B cell (primary cell): Measurements from ENCODE around the gene SHANK1. TPM values are rescaled to one million over a fixed set of nuclear protein-coding genes. Genes with fewer than 3 reads are reported as not detected.
A peak's percentile ranks its signal among the peaks of the same experiment; 100 is the strongest.

ENCODE experiments used
- ATAC-seq: fragments of 200-7000 bp; cut with Tn5 transposase; one replicate; pipeline ENCODE4 v1.10.0; 2021; ENCODE audit warnings: low read depth, mild to moderate bottlenecking, moderate number of reproducible peaks, moderate library complexity
- CTCF ChIA-PET: fragments of 350-600 bp; sonication (Branson Sonifier 250); formaldehyde crosslinking; loops from one replicate; lab custom pipeline; 2021; ENCODE audit warnings: antibody characterized with exemption, inconsistent platforms; lab: Charles Lee
- POLR2A ChIA-PET: fragments of 350-600 bp; sonication (Branson Sonifier 250); formaldehyde crosslinking; loops from one replicate; lab custom pipeline; 2021; ENCODE audit warnings: antibody characterized with exemption; lab: Charles Lee
- DNase-seq: peaks from one replicate; pipeline ENCODE4 v3.0.0; 2013
- H2AFZ ChIP-seq: 2 replicates; pipeline ENCODE4 v1.6.1; 2012; ENCODE audit warnings: mild to moderate bottlenecking, low read depth, low read length; ENCODE audit not compliant: insufficient read depth, poor library complexity, severe bottlenecking
- H3K27ac ChIP-seq, 2 donors: 1 replicate in 1 of 2; 2 replicates in 1 of 2; pipeline ENCODE4 v1.5.1; 2012 to 2013; ENCODE audit warnings: low read length in 2 of 2, mild to moderate bottlenecking in 2 of 2, moderate library complexity in 1 of 2
- H3K27me3 ChIP-seq, 4 experiments: fragments of 200-600 bp in 1 of 4; sonication (generic) in 1 of 4; replicated peaks in 1 of 4; 1 replicate in 2 of 4; 2 replicates in 2 of 4; pipeline versions ENCODE4 v1.6.1 to v1.7.0; 2013 to 2016; ENCODE audit warnings: low read length in 3 of 4, mild to moderate bottlenecking in 2 of 4, mixed read lengths in 1 of 4, moderate library complexity in 1 of 4; ENCODE audit not compliant: insufficient read depth in 4 of 4, control insufficient read depth in 3 of 4; ENCODE audit errors: control extremely low read depth in 1 of 4
- H3K36me3 ChIP-seq, 2 experiments: replicated peaks in 1 of 2; 1 replicate in 1 of 2; 2 replicates in 1 of 2; pipeline versions ENCODE4 v1.6.1 to v1.7.1; 2013; ENCODE audit warnings: low read length in 1 of 2; ENCODE audit not compliant: insufficient read depth in 2 of 2, control insufficient read depth in 1 of 2; ENCODE audit errors: control extremely low read depth in 1 of 2, extremely low read depth in 1 of 2
- H3K4me1 ChIP-seq, 2 donors: fragments of 200-600 bp in 1 of 2; sonication (generic) in 1 of 2; 1 replicate in 1 of 2; 2 replicates in 1 of 2; pipeline versions ENCODE4 v1.5.1 to v1.6.1; 2013 to 2017; ENCODE audit warnings: low read length in 2 of 2; ENCODE audit not compliant: control insufficient read depth in 2 of 2, insufficient read depth in 2 of 2
- H3K4me2 ChIP-seq: replicated peaks from 2 replicates; pipeline ENCODE3; 2012; ENCODE audit warnings: mild to moderate bottlenecking, low read depth, low read length; ENCODE audit not compliant: poor library complexity, severe bottlenecking
- H3K4me3 ChIP-seq, 5 experiments: fragments of 200-600 bp in 1 of 5; sonication (generic) in 1 of 5; 1 replicate in 3 of 5; 2 replicates in 2 of 5; pipeline versions ENCODE4 v1.5.1 to v1.7.0; 2011 to 2016; ENCODE audit warnings: low read length in 4 of 5, mild to moderate bottlenecking in 4 of 5, low read depth in 2 of 5, control low read depth in 1 of 5, moderate library complexity in 1 of 5; ENCODE audit not compliant: insufficient read depth in 1 of 5; ENCODE audit errors: control extremely low read depth in 1 of 5, extremely low read depth in 1 of 5
- H3K79me2 ChIP-seq: fragments of 200-600 bp; sonication (generic); one replicate; pipeline ENCODE4 v1.6.0; 2016; ENCODE audit warnings: low read length; ENCODE audit not compliant: control insufficient read depth, insufficient read depth
- H3K9ac ChIP-seq: fragments of 200-600 bp; sonication (generic); 2 replicates; pipeline ENCODE4 v1.6.1; 2017; ENCODE audit warnings: mild to moderate bottlenecking, low read length, moderate library complexity
- H3K9me3 ChIP-seq, 3 donors: one replicate each; pipeline versions ENCODE4 v1.6.1 to v1.7.1; 2013; ENCODE audit warnings: low read length in 2 of 3; ENCODE audit not compliant: control insufficient read depth in 2 of 3, insufficient read depth in 1 of 3; ENCODE audit errors: control extremely low read depth in 1 of 3
- H4K20me1 ChIP-seq: 2 replicates; pipeline ENCODE4 v1.6.0; 2012; ENCODE audit warnings: mild to moderate bottlenecking, low read length; ENCODE audit not compliant: insufficient read depth, control insufficient read depth, poor library complexity, severe bottlenecking
- H3K27ac Mint-ChIP-seq: one replicate; pipeline ENCODE4 v1.8.0; 2021; ENCODE audit warnings: mixed read lengths
- H3K27me3 Mint-ChIP-seq: one replicate; pipeline ENCODE4 v1.8.0; 2021; ENCODE audit warnings: mixed read lengths
- H3K4me1 Mint-ChIP-seq: one replicate; pipeline ENCODE4 v1.8.0; 2021; ENCODE audit warnings: mixed read lengths
- H3K4me3 Mint-ChIP-seq: one replicate; pipeline ENCODE4 v1.8.0; 2021; ENCODE audit warnings: mixed read lengths
- H3K9me3 Mint-ChIP-seq: one replicate; pipeline ENCODE4 v1.8.0; 2022; ENCODE audit warnings: mixed read lengths; ENCODE audit not compliant: insufficient read depth
- CTCF ChIP-seq: fragments of 200-600 bp; IDR thresholded peaks from one replicate; pipeline ENCODE4 v1.8.0; 2022; ENCODE audit warnings: antibody characterized with exemption, mild to moderate bottlenecking
- EZH2 ChIP-seq: IDR thresholded peaks from 2 replicates; pipeline ENCODE4 v1.6.1; 2012; ENCODE audit warnings: borderline replicate concordance, low read depth, mild to moderate bottlenecking, moderate library complexity, low read length; ENCODE audit not compliant: insufficient read depth, poor library complexity, severe bottlenecking
- WGBS: methylation state at CpG from one replicate; pipeline ENCODE4 v1.1.5; 2013; ENCODE audit warnings: missing lambda C conversion rate; ENCODE audit not compliant: insufficient coverage; 5-methylcytosine and 5-hydroxymethylcytosine counted together
- intact Hi-C: fragments of 100-400 bp; cut with micrococcal nuclease; formaldehyde crosslinking; loops from one replicate; pipeline ENCODE4 v1.10.0; 2022
- polyA plus RNA-seq: library from polyadenylated mRNA; depleted of rRNA; stranded (reverse); fragments of >200 nt; gene quantifications from 2 replicates; pipeline ENCODE4 v1.2.3, GENCODE V29; 2012
- total RNA-seq, 2 donors: library from RNA; stranded (reverse); fragments of 120-200 nt in 1 of 2; gene quantifications; 1 replicate in 1 of 2; 2 replicates in 1 of 2; pipeline versions ENCODE4 v1.2.3 to v1.2.4, GENCODE V29; 2013 to 2022

The SHANK1 gene
- total and polyA plus RNA-seq, 2 donors (not counting 1 experiment from before 2014, with no cell fraction given), result not detected

- POLR2A ChIA-PET, result no interaction called here
- peak; percentile 37 for DNase-seq
- no peak overlapping the region for H3K9ac ChIP-seq
- no peak for ATAC-seq
- no peak overlapping the region for H3K4me3 Mint-ChIP-seq
- peaks cover 8 to 18% of the 10 kb centered on the region in 2 donors for H3K4me1 ChIP-seq
- H3K27me3 ChIP-seq, result peaks cover 0 to 42% (median 18%) of the 10 kb centered on the region in 4 experiments
- no peaks in the 10 kb centered on the region for H4K20me1 ChIP-seq
- peak overlapping the region; percentile 38 for H2AFZ ChIP-seq
- H3K27ac ChIP-seq, result no peak overlapping the region
- TF ChIP-seq CTCF (no peak), EZH2 (no peak)
- H3K9me3 Mint-ChIP-seq, result no peaks in the 10 kb centered on the region
- H3K27me3 Mint-ChIP-seq, result peaks cover 35% of the 10 kb centered on the region
- H3K9me3 ChIP-seq, result peaks cover 0 to 27% (median 0%) of the 10 kb centered on the region in 3 donors
- intact Hi-C loops, result no loop called here
- peaks cover 2% of the 10 kb centered on the region for H3K4me1 Mint-ChIP-seq
- no peak overlapping the region for H3K27ac Mint-ChIP-seq
- H3K4me2 ChIP-seq, result peak overlapping the region; percentile 59
- H3K4me3 ChIP-seq, result no peak overlapping the region
- WGBS, result 11% methylated on average over 54 of the region's 56 CpGs
- H3K36me3 ChIP-seq, result no peaks in the 10 kb centered on the region
- CTCF ChIA-PET, result no interaction called here
- H3K79me2 ChIP-seq, result no peaks in the 10 kb centered on the region
Observed at GRCh38 chr19:50667177-50667758, 52.3 kb downstream of the SHANK1 start.

- Histone ChIP-seq H3K27me3 (peaks cover 0 to 42% (median 16%) of the 10 kb centered on the region in 4 experiments), H3K9ac (no peak overlapping the region), H3K4me1 (peaks cover 8 to 18% of the 10 kb centered on the region in 2 donors), H3K79me2 (no peaks in the 10 kb centered on the region), H4K20me1 (no peaks in the 10 kb centered on the region), H2AFZ (peak overlapping the region; percentile 58), H3K9me3 (peaks cover 0 to 34% (median 0%) of the 10 kb centered on the region in 3 donors), H3K27ac (no peak overlapping the region), H3K4me3 (peak overlapping the region in 2 of 5 experiments; percentile 5 to 20), H3K4me2 (peak overlapping the region; percentile 59), H3K36me3 (no peaks in the 10 kb centered on the region)
- Mint-ChIP-seq H3K27ac (no peak overlapping the region), H3K4me3 (no peak overlapping the region), H3K27me3 (peaks cover 35% of the 10 kb centered on the region), H3K9me3 (no peaks in the 10 kb centered on the region), H3K4me1 (peaks cover 2% of the 10 kb centered on the region)
- TF ChIP-seq EZH2 (no peak), CTCF (no peak)
- POLR2A ChIA-PET, result no interaction called here
- ATAC-seq (no peak), DNase-seq (no peak)
- intact Hi-C loops, result no loop called here
- CTCF ChIA-PET, result no interaction called here
- WGBS, result 26% methylated on average over 47 of the region's 47 CpGs
Observed at GRCh38 chr19:50666346-50667176, 53.0 kb downstream of the SHANK1 start.
